HepG2 (cell line): ENCODE results near the gene GLDC. TPM values are rescaled to one million over a fixed set of nuclear protein-coding genes. Genes with fewer than 3 reads are reported as not detected.

Experiments
- ATAC-seq: fragments of 200-7000 bp; cut with Tn5 transposase; 3 replicates; pipeline ENCODE4 v1.9.1; 2020; ENCODE audit warnings: mild to moderate bottlenecking, moderate library complexity
- BruUV-seq: library from RNA; stranded (reverse); fragments of 400-500 nt; replicated peaks from 2 replicates; lab custom pipeline; 2021; lab: Mats Ljungman, UMichigan
- CTCF ChIA-PET: fragments of 300-600 bp; formaldehyde crosslinking; extraction: SDS; loops from one replicate; lab custom pipeline; 2021; ENCODE audit warnings: low total read pairs, inconsistent platforms, low intra/inter-chr PET ratio; lab: Yijun Ruan, JAX
- POLR2A ChIA-PET: fragments of 350-600 bp; sonication (Branson Sonifier 250); formaldehyde crosslinking; loops from one replicate; lab custom pipeline; 2020; ENCODE audit warnings: antibody characterized with exemption, inconsistent platforms; lab: Yijun Ruan, JAX
- DNase-seq: peaks from one replicate; pipeline ENCODE4 v3.0.0-alpha.2; 2015; ENCODE audit warnings: low spot score
- FAIRE-seq: peaks from 3 replicates; lab custom pipeline; 2011; peaks lifted over from hg19 to GRCh38; lab: Jason Lieb, UNC
- H2AFZ ChIP-seq: one replicate; pipeline ENCODE4 v1.6.1; 2011; ENCODE audit warnings: low read length, inconsistent platforms
- H3K27ac ChIP-seq: fragments of 300-600 bp; 3 replicates; pipeline ENCODE4 v1.8.0; 2011; ENCODE audit warnings: mixed run types, mild to moderate bottlenecking, mixed read lengths, low read length, inconsistent platforms; ENCODE audit not compliant: insufficient read depth; ENCODE audit errors: extremely low read length
- H3K27me3 ChIP-seq, 2 experiments: fragments of 200-600 bp in 1 of 2; 2 replicates in 1 of 2; 3 replicates in 1 of 2; pipeline versions ENCODE4 v1.6.0 to v1.8.0; 2011; ENCODE audit warnings: low read length in 2 of 2, mild to moderate bottlenecking in 2 of 2, moderate library complexity in 2 of 2, inconsistent platforms in 1 of 2; ENCODE audit not compliant: insufficient read depth in 2 of 2, control insufficient read depth in 1 of 2
- H3K36me3 ChIP-seq, 2 experiments: fragments of 200-600 bp in 1 of 2; replicated peaks in 1 of 2; 2 replicates in 1 of 2; 3 replicates in 1 of 2; pipeline versions ENCODE4 v1.5.1 to v1.8.0; 2011; ENCODE audit warnings: low read length in 2 of 2, inconsistent platforms in 1 of 2; ENCODE audit not compliant: insufficient read depth in 2 of 2, control insufficient read depth in 1 of 2
- H3K4me1 ChIP-seq: 2 replicates; pipeline ENCODE4 v1.5.1; 2012; ENCODE audit warnings: low read length, inconsistent platforms; ENCODE audit not compliant: insufficient read depth
- H3K4me2 ChIP-seq: 2 replicates; pipeline ENCODE4 v1.6.0; 2011; ENCODE audit warnings: low read depth, low read length, inconsistent platforms
- H3K4me3 ChIP-seq, 3 experiments: fragments of 200-600 bp in 1 of 3; sonication (generic), shearing (Covaris generic) in 1 of 3; replicated peaks in 1 of 3; 2 replicates each; pipeline ENCODE4 v1.5.1; 2011 to 2016; ENCODE audit warnings: low read length in 3 of 3, inconsistent platforms in 2 of 3, low read depth in 2 of 3, mild to moderate bottlenecking in 2 of 3, control low read depth in 1 of 3, mixed read lengths in 1 of 3; ENCODE audit not compliant: insufficient read depth in 1 of 3
- H3K79me2 ChIP-seq: one replicate; pipeline ENCODE4 v1.6.1; 2011; ENCODE audit warnings: low read length, inconsistent platforms; ENCODE audit not compliant: insufficient read depth
- H3K9ac ChIP-seq: 2 replicates; pipeline ENCODE4 v1.6.0; 2011; ENCODE audit warnings: mild to moderate bottlenecking, low read depth, low read length, inconsistent platforms; ENCODE audit not compliant: insufficient read depth
- H3K9me3 ChIP-seq: 2 replicates; pipeline ENCODE4 v1.5.1; 2012; ENCODE audit warnings: mild to moderate bottlenecking, low read length
- H4K20me1 ChIP-seq: 2 replicates; pipeline ENCODE4 v1.6.0; 2011; ENCODE audit warnings: inconsistent platforms, mild to moderate bottlenecking, low read length, moderate library complexity; ENCODE audit not compliant: insufficient read depth
- CEBPB ChIP-seq: IDR thresholded peaks from 2 replicates; pipeline ENCODE4 v1.6.1; 2011; ENCODE audit warnings: low read depth, low read length, improper control_type of control experiment, borderline replicate concordance
- JUND ChIP-seq: sonication (generic); formaldehyde crosslinking; IDR thresholded peaks from 2 replicates; pipeline ENCODE4 v1.8.0; 2022; ENCODE audit warnings: mild to moderate bottlenecking, missing genetic modification reagents
- NCOA2 ChIP-seq: sonication (generic); formaldehyde crosslinking; IDR thresholded peaks from 2 replicates; pipeline ENCODE4 v1.8.0; 2022; ENCODE audit warnings: inconsistent platforms
- SNAI1 ChIP-seq: sonication (generic); formaldehyde crosslinking; IDR thresholded peaks from 2 replicates; pipeline ENCODE4 v1.5.0; 2020; ENCODE audit warnings: mild to moderate bottlenecking, missing genetic modification reagents, borderline replicate concordance
- ZBTB7B ChIP-seq: sonication (generic); formaldehyde crosslinking; IDR thresholded peaks from 2 replicates; pipeline ENCODE4 v1.4.0; 2020; ENCODE audit warnings: missing genetic modification reagents
- ZNF619 ChIP-seq: sonication (generic); formaldehyde crosslinking; IDR thresholded peaks from 2 replicates; pipeline ENCODE4 v1.4.0; 2020; ENCODE audit warnings: mild to moderate bottlenecking, missing genetic modification reagents
- WGBS: methylation state at CpG from one replicate; pipeline ENCODE4 v1.1.6; 2017; ENCODE audit warnings: low lambda C conversion rate; 5-methylcytosine and 5-hydroxymethylcytosine counted together
- in situ Hi-C: cut with HindIII; loops from 2 replicates; pipeline ENCODE4 v1.10.0; 2017; ENCODE audit warnings: low pct_unique_long_range_greater_than_20kb; ENCODE audit not compliant: extremely low pct_ligation_motif_present
- intact Hi-C: fragments of 100-400 bp; cut with micrococcal nuclease; formaldehyde crosslinking; loops from one replicate; pipeline ENCODE4 v1.10.0; 2022; ENCODE audit not compliant: unreplicated experiment
- polyA plus RNA-seq, 8 experiments: library from polyadenylated mRNA; depleted of rRNA in 3 of 8; stranded (reverse) in 7 of 8; unstranded in 1 of 8; fragments of >200 nt; fragmentation: Illumina TruSeq in 4 of 8; extraction: Trizol in 4 of 8; gene quantifications; 2 replicates each; pipeline versions ENCODE4 v1.2.1 to v1.2.3, GENCODE V29; 2011 to 2016; ENCODE audit warnings: low read depth in 4 of 8, missing spikeins in 1 of 8, mixed read lengths in 1 of 8; ENCODE audit not compliant: insufficient read depth in 1 of 8
- total RNA-seq, 5 experiments: library from RNA; depleted of rRNA; stranded (reverse); fragments of >200 nt; fragmentation: Illumina TruSeq; extraction: Trizol; gene quantifications; 2 replicates each; pipeline ENCODE4 v1.2.3, GENCODE V29; 2016; ENCODE audit warnings: low read depth in 1 of 5

The GLDC gene
- total and polyA plus RNA-seq, 2 of the 13 experiments (the other 11 are each of a cell fraction or from before 2014, with no cell fraction given), result 59.3 to 115 TPM

- H3K4me1 ChIP-seq, result peaks cover 70% of the 10 kb centered on the region
- TF ChIP-seq SNAI1 (CRISPR knock-in tag) (0 out of 2 replicates have a peak, but pooled peaks have one; percentile 24), ZBTB7B (CRISPR knock-in tag) (0 out of 2 replicates have a peak, but pooled peaks have one; percentile 15), NCOA2 (peak; percentile 5; the same call in 1 of the 2 replicates), JUND (CRISPR knock-in tag) (no peak)
- no peaks in the 10 kb centered on the region; the same call in 1 of the 2 replicates for H4K20me1 ChIP-seq
- ChIA-PET POLR2A (interaction anchor here (0.9 to 1.5 kb wide), 6 partner anchors 12 to 53 kb away, joined by 3 to 6 read pairs (median 4); no protein-coding TSS in a partner anchor), CTCF (no interaction called here)
- H3K4me3 ChIP-seq, result peak overlapping the region; percentile 76 to 96 (median 81)
- ATAC-seq (no peak), DNase-seq (no peak), FAIRE-seq (no peak)
- H3K36me3 ChIP-seq, result peaks cover 6% of the 10 kb centered on the region in 2 experiments; a peak in 4 of 5 replicates
- peak overlapping the region; percentile 48 for H2AFZ ChIP-seq
- no peaks in the 10 kb centered on the region; a peak in 1 of 5 replicates for H3K27me3 ChIP-seq
- H3K9ac ChIP-seq, result peak overlapping the region; percentile 73
- TSS peak; percentile 48 for BruUV-seq
- WGBS, result 2% methylated on average over 26 of the region's 26 CpGs
- intact Hi-C loops (loop anchor here (1.0 kb wide), 3 partner anchors 20 to 54 kb away; no protein-coding TSS in a partner anchor), in situ Hi-C loops (no loop called here)
- peaks cover 79% of the 10 kb centered on the region for H3K79me2 ChIP-seq
- peak overlapping the region; percentile 64 for H3K27ac ChIP-seq
- H3K9me3 ChIP-seq, result no peaks in the 10 kb centered on the region
- H3K4me2 ChIP-seq, result peak overlapping the region; percentile 87
These were observed 1.0 kb downstream of the GLDC start for GRCh38 chr9:6644346-6645104.

- no TSS peak for BruUV-seq
- TF ChIP-seq ZNF619 (CRISPR knock-in tag), result no peak
- peak; percentile 67 for TF ChIP-seq CEBPB
- peak overlapping the region; percentile 87 for H3K4me2 ChIP-seq
- no peak overlapping the region for H2AFZ ChIP-seq
- H3K36me3 ChIP-seq, result peaks cover 7 to 8% of the 10 kb centered on the region in 2 experiments
- whole genome bisulfite sequencing, result 76% methylated on average over 2 of the region's 2 CpGs
- H3K79me2 ChIP-seq, result peaks cover 84% of the 10 kb centered on the region
- no peaks in the 10 kb centered on the region; the same call in 1 of the 2 replicates for H4K20me1 ChIP-seq
- H3K9me3 ChIP-seq, result no peaks in the 10 kb centered on the region
- FAIRE-seq (no peak), DNase-seq (no peak), ATAC-seq (no peak)
- no peak overlapping the region for H3K9ac ChIP-seq
- no peak overlapping the region for H3K27ac ChIP-seq
- ChIA-PET POLR2A (interaction anchor here (1.0 to 2.3 kb wide), 3 partner anchors 10 to 51 kb away, joined by 3 to 11 read pairs (median 4); no protein-coding TSS in a partner anchor), CTCF (no interaction called here)
- in situ Hi-C loops (no loop called here), intact Hi-C loops (no loop called here)
- H3K4me3 ChIP-seq, result no peak overlapping the region
- peaks cover 67% of the 10 kb centered on the region for H3K4me1 ChIP-seq
- no peaks in the 10 kb centered on the region; a peak in 1 of 5 replicates for H3K27me3 ChIP-seq
These were observed 3.6 kb downstream of the GLDC start for GRCh38 chr9:6641961-6642360.
